Loucy (cell line): ENCODE measurements around the gene PARD3B.

ENCODE experiments used
- H2AFZ ChIP-seq: fragments of 200-600 bp; sonication (generic); 2 replicates; pipeline ENCODE4 v1.6.0; 2016; ENCODE audit warnings: antibody characterized with exemption, mild to moderate bottlenecking, low read length, moderate library complexity
- H3F3A ChIP-seq: fragments of 200-600 bp; 2 replicates; pipeline ENCODE4 v1.6.0; 2016; ENCODE audit warnings: antibody characterized with exemption, low read depth, mild to moderate bottlenecking
- H3K27me3 ChIP-seq: fragments of 200-600 bp; sonication (generic); 2 replicates; pipeline ENCODE4 v1.6.1; 2014; ENCODE audit warnings: low read length, mild to moderate bottlenecking; ENCODE audit not compliant: insufficient read depth, poor library complexity, severe bottlenecking
- H3K36me3 ChIP-seq: fragments of 200-600 bp; sonication (generic); 2 replicates; pipeline ENCODE4 v1.6.1; 2016; ENCODE audit warnings: low read length; ENCODE audit not compliant: insufficient read depth
- H3K4me1 ChIP-seq: fragments of 200-600 bp; sonication (generic); 2 replicates; pipeline ENCODE4 v1.5.1; 2014; ENCODE audit warnings: low read length, mild to moderate bottlenecking; ENCODE audit not compliant: insufficient read depth, poor library complexity, severe bottlenecking
- H3K4me2 ChIP-seq: fragments of 200-600 bp; sonication (generic); 2 replicates; pipeline ENCODE4 v1.6.0; 2014; ENCODE audit warnings: antibody characterized with exemption, low read length, low read depth, mild to moderate bottlenecking; ENCODE audit not compliant: poor library complexity, severe bottlenecking
- H3K4me3 ChIP-seq: fragments of 200-600 bp; sonication (generic); 2 replicates; pipeline ENCODE4 v1.5.1; 2014; ENCODE audit warnings: low read length, mild to moderate bottlenecking, mixed read lengths; ENCODE audit not compliant: poor library complexity, severe bottlenecking
- H3K79me2 ChIP-seq: fragments of 200-600 bp; sonication (generic); 2 replicates; pipeline ENCODE4 v1.6.1; 2014; ENCODE audit warnings: low read length; ENCODE audit not compliant: insufficient read depth
- H3K9ac ChIP-seq: fragments of 200-600 bp; sonication (generic); 2 replicates; pipeline ENCODE4 v1.6.0; 2014; ENCODE audit warnings: mild to moderate bottlenecking, low read depth, low read length, moderate library complexity; ENCODE audit not compliant: poor library complexity, severe bottlenecking
- H3K9me2 ChIP-seq: fragments of 200-600 bp; sonication (generic); replicated peaks from 2 replicates; pipeline ENCODE4 v1.6.1; 2016; ENCODE audit warnings: low read depth, low read length, mixed read lengths
- H3K9me3 ChIP-seq: fragments of 200-600 bp; sonication (generic); 2 replicates; pipeline ENCODE4 v1.6.1; 2014; ENCODE audit warnings: mild to moderate bottlenecking, antibody characterized with exemption, low read length, low read depth; ENCODE audit not compliant: insufficient read depth
- H4K20me1 ChIP-seq: fragments of 200-600 bp; sonication (generic); 2 replicates; pipeline ENCODE4 v1.6.0; 2014; ENCODE audit warnings: antibody characterized with exemption, low read length, mild to moderate bottlenecking; ENCODE audit not compliant: insufficient read depth, poor library complexity, severe bottlenecking
- EZH2phosphoT487 ChIP-seq: fragments of 200-600 bp; IDR thresholded peaks from 2 replicates; pipeline ENCODE4 v1.6.1; 2018; ENCODE audit warnings: antibody characterized with exemption, mild to moderate bottlenecking, moderate library complexity, borderline replicate concordance
- TF ChIP-seq, protein P1 (sequence below): fragments of 200-600 bp; sonication (generic); conservative IDR thresholded peaks from 2 replicates; pipeline ENCODE4 v1.5.1; 2014; ENCODE audit warnings: mild to moderate bottlenecking, antibody characterized with exemption, low read length

The PARD3B gene

DNA sequence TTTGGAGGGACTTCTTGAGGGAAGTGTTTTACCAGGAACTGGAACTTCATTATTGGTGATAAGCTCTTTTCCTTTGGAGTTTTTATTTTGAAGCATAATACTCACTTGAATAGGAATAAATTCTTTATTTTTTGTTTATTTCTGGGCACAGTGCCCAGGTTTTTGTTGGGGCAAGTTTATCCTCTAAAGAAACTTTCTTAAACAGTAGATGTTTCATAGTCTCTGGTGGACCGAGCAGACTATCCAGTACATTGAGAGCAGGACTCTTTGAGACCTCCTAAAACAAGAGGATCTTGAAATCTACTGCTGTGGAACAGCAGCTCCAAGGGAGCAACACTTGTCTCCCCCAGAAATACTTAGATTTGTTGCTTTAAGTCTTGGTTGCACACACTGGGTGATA is 109.4 kb downstream of the PARD3B start:
- no peak overlapping the region for H3K9ac ChIP-seq

DNA sequence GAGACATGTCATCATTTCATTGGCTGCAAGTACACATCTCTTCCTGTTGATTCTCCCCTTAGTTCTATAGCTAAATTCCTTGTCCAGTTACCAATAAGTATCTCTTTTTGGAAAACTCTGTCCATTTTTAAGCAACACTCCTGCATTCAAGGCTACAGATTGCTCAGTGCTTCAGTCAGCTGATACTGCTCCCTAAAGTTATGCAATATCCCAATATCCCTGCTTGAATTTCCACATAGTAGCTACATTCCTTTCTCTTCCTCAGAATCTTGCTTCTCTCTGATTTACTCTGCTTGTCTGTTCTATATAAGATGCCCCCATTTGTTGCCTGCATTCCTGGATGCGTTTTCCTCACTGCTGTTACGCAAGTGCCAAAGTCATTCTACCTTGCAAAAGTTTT is 109.8 kb downstream of the PARD3B start:
- TF ChIP-seq, protein P1, sequence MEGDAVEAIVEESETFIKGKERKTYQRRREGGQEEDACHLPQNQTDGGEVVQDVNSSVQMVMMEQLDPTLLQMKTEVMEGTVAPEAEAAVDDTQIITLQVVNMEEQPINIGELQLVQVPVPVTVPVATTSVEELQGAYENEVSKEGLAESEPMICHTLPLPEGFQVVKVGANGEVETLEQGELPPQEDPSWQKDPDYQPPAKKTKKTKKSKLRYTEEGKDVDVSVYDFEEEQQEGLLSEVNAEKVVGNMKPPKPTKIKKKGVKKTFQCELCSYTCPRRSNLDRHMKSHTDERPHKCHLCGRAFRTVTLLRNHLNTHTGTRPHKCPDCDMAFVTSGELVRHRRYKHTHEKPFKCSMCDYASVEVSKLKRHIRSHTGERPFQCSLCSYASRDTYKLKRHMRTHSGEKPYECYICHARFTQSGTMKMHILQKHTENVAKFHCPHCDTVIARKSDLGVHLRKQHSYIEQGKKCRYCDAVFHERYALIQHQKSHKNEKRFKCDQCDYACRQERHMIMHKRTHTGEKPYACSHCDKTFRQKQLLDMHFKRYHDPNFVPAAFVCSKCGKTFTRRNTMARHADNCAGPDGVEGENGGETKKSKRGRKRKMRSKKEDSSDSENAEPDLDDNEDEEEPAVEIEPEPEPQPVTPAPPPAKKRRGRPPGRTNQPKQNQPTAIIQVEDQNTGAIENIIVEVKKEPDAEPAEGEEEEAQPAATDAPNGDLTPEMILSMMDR = no peak
- TF ChIP-seq EZH2phosphoT487 = no peak
- H3K4me2 ChIP-seq = no peak overlapping the region

More for the DNA sequence above, 109.4 kb downstream of the PARD3B start:
- Histone ChIP-seq H3F3A (no peaks in the 10 kb centered on the region), H3K4me1 (no peaks in the 10 kb centered on the region), H3K9me3 (peaks cover 5% of the 10 kb centered on the region; the same call in 1 of the 2 replicates), H3K79me2 (no peaks in the 10 kb centered on the region), H4K20me1 (no peaks in the 10 kb centered on the region), H3K9me2 (no peaks in the 10 kb centered on the region), H3K4me2 (no peak overlapping the region), H3K27me3 (no peaks in the 10 kb centered on the region), H3K4me3 (no peak overlapping the region), H2AFZ (no peak overlapping the region), H3K36me3 (no peaks in the 10 kb centered on the region)
- TF ChIP-seq EZH2phosphoT487 = no peak
- TF ChIP-seq, protein P1 = no peak

DNA sequence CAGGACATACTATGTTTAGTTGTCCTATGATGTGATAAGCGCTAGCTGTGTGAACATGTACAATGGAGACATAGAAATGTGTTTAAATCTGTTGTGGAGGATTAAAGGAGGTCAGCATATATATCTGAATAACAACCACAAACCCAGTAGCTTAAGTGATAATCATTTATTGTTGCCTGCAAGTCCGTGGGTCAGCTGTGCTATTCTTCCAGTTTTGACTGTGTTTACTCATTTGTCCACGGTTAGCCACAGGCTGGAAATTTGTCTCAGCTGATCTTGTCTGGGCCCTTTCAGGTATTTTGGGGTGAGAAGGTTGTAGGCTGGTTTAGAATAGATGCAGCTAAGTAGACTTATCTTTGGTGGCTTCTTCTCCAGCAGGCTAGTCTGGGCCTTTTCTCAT is 110.4 kb downstream of the PARD3B start:
- Histone ChIP-seq H3K36me3 (no peaks in the 10 kb centered on the region), H3K79me2 (no peaks in the 10 kb centered on the region), H2AFZ (no peak overlapping the region), H3K9ac (no peak overlapping the region), H3F3A (no peaks in the 10 kb centered on the region), H3K27me3 (no peaks in the 10 kb centered on the region), H3K4me3 (no peak overlapping the region), H3K4me1 (no peaks in the 10 kb centered on the region), H3K4me2 (no peak overlapping the region), H4K20me1 (no peaks in the 10 kb centered on the region), H3K9me3 (peaks cover 5% of the 10 kb centered on the region; the same call in 1 of the 2 replicates), H3K9me2 (no peaks in the 10 kb centered on the region)
- TF ChIP-seq EZH2phosphoT487 = no peak
- TF ChIP-seq, protein P1 = no peak

More for the DNA sequence above, 109.8 kb downstream of the PARD3B start:
- H3K79me2 ChIP-seq = no peaks in the 10 kb centered on the region
- H3K27me3 ChIP-seq = no peaks in the 10 kb centered on the region
- no peaks in the 10 kb centered on the region for H3K36me3 ChIP-seq
- H2AFZ ChIP-seq = no peak overlapping the region
- no peaks in the 10 kb centered on the region for H3F3A ChIP-seq
- no peaks in the 10 kb centered on the region for H3K9me2 ChIP-seq
- H3K9ac ChIP-seq = no peak overlapping the region
- H4K20me1 ChIP-seq = no peaks in the 10 kb centered on the region
- no peaks in the 10 kb centered on the region for H3K4me1 ChIP-seq
- no peak overlapping the region for H3K4me3 ChIP-seq
- peaks cover 5% of the 10 kb centered on the region; the same call in 1 of the 2 replicates for H3K9me3 ChIP-seq
